GM21528 (cell line): Measurements from ENCODE around the gene IL4R.
"Not testable (repeated sequence)": the region's sequence is repeated elsewhere in the genome, so short reads cannot be mapped to it uniquely, and the experiment has no call there.

Source experiments
- ATAC-seq: cut with Tn5 transposase; IDR thresholded peaks from one replicate; pipeline ENCODE4 v1.9.1; 2021; ENCODE audit warnings: mild to moderate bottlenecking, moderate library complexity; ENCODE audit not compliant: unreplicated experiment, low FRiP score

The IL4R gene

DNA sequence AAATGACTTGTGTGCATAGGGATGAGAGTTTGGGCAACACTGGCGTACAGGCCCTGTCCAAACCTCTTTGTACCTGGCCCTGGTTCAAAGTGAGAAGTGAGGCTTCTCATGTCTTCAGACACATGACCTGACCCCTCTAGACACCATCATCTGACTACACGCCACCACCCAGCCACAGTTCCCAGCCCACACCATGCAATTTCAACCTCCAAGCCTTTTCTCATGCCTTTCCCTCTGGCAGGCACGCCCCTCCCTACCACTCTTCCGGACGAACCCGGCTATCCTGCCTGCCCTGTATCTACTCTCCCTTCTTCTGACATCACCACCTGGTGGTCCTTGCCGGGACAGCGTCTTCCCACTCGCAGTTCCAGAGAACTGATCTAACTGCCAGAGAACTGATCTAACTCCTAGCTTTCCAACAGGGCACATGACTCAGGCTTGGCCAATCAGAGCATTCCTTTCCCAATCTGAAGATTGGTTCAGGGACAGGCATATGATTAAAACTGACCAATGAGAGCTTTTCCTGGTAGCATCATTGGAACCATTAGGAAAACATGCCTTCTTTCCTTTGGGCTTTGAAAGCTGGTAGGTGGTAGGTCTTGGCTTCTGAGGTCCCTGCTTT, 61.1 kb downstream of the IL4R start:
- ATAC-seq: peak; percentile 45

DNA sequence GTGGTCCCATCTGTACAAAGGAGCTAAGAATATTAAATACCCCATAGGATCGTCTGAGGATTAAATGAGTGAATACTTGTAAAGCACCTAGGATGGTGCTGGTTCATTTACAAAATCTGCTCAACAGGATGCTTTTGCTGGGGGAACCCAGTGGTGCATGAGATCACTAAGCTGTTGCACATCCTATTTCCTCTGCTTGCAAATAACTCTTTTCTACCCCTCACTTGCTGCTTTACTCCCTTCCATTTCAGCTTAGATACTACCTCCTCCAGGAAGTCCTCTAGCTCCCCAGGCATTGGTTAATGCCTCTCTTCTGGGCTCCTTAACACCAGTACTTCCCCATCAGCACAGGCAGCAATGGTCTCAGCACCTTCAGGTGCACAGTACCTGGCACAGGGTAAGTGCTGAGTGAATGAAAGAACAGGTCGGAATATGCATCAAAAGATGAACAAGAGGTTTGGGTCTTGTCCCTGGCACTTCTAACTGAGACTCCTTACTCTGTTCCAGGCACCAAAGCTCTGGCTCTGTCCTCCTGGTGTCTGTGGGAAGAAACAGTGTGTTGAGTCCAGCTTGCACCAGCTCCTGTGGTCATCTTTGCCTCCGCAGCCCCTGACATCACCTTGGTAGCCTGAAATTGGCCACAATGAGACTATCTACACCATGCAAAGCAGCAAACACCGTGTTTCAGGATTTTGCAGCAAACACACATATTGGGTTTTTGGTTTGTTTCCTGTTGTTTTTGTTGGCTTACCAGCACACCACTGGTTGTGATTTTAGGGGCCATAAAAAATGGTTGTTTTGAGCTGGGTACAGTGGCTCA, 64.1 kb downstream of the IL4R start:
- no peak for ATAC-seq

DNA sequence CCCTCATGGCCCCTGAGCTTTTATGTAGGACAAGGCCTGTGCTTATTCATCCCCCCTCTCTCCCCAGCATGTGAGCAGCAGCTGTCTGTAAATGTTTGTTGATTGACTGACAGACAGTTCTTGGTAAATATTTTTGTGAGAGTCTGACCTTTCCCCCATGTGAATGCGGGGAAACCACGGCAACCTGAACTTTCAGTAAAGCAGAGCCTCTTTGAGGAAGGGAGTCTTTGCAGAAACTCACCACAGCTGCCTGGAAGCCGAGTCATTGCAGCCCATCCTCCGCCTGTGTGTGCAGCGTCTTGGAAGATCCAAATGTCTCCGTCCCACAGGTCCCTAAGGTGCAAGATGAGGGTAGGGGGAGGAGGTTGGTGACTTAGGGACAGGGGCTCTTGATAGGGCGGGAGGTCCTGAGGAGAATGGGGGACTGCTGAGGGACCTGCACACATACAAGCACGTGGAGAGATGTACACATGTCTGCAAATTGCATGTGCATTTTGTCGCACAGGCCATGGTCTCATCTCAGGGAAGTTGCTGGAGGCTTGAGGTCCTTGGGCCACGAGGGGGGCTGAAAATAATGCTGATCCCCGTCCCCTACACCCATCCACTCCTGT, 65.2 kb downstream of the IL4R start:
- ATAC-seq: no peak

GRCh38 chr16:27379919-27380318, 66.1 kb downstream of the IL4R start:
- ATAC-seq: no peak

DNA sequence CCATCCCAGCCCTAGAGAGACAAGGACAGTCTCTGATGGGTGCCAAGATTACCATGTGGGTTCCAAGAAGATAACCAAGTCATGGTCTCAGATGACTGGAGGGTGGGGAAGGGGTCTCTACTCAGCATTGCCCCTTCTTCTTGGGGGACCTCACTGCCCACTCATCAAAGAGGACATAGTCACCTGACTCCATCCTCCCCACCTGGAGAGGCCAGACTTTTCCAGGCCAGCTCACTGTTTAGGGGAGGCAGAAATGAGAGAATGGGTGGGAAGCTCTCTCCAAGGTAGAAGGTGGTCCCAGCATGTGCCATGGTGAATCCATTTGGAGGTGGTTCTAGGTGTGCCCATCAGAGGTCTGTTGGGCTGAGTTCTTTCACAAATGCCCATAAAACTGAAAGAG, 67.5 kb downstream of the IL4R start:
- ATAC-seq: no peak

DNA sequence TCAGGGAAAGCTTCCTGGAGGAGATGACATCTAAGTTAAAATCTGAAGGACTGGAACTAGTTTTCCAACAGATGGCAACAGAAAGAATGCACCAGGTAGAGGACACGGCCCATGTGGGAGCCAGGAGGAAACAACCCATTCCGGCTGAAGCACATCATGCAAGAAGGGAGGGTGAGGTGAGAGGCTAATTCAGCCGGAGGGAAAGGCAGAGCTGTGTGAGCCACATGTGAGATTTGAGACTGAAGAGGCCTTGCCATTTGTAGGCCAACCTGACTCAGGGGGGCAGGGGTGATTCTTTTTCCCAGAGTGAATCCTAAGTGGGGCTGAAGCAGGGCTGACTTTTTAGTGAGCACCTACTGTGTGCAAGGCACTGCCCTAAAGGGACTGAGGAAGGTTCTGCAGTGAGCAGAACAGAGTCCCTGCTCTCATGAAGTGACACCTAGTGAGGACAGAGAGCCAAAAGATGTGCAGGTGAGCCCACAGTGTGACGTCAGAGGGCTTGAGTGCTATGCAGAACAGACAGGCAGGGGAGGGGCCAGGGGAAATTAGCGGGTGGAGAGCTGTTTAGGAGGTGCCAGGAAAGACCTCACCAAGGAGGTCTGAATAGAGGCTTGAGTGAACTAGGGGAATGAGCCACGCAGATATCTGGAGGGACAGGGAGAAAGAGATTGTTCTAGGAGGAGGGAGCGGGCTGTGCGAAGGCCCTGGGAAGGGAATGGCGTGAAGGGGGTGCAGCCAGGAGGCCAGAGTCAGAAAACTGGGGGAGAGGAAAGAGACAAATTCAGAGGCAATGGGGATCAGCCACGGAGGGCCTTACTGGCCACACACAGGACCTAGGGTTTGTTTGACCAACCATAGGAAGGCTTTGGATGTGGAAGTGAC, 68.4 kb downstream of the IL4R start:
- ATAC-seq: no peak

- ATAC-seq: no peak
Measured at GRCh38 chr16:27383556-27384243, 69.9 kb downstream of the IL4R start.

GRCh38 chr16:27384425-27384824, 70.7 kb downstream of the IL4R start:
- ATAC-seq: no peak

DNA sequence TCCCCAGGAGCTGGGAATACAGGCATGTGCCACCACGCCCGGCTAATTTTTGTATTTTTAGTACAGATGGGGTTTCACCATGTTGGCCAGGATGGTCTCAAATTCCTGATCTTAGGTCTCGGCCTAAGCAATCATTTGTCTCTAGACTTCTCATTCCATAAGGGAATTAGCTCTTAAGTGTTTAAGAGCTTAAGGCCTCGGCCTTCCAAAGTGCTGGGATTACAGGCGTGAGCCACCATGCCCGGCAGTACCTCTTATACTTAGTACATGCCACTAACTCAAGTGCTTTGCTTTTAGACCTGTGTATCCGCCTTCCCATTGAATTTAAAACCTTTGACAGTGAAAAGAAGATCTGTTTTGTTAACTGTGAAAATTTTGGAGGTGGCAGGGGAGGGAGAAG, 71.6 kb downstream of the IL4R start:
- ATAC-seq: no peak

- ATAC-seq: no peak
Measured at GRCh38 chr16:27386674-27387073, 72.9 kb downstream of the IL4R start.

GRCh38 chr16:27387724-27388123, 74.0 kb downstream of the IL4R start:
- no peak for ATAC-seq

DNA sequence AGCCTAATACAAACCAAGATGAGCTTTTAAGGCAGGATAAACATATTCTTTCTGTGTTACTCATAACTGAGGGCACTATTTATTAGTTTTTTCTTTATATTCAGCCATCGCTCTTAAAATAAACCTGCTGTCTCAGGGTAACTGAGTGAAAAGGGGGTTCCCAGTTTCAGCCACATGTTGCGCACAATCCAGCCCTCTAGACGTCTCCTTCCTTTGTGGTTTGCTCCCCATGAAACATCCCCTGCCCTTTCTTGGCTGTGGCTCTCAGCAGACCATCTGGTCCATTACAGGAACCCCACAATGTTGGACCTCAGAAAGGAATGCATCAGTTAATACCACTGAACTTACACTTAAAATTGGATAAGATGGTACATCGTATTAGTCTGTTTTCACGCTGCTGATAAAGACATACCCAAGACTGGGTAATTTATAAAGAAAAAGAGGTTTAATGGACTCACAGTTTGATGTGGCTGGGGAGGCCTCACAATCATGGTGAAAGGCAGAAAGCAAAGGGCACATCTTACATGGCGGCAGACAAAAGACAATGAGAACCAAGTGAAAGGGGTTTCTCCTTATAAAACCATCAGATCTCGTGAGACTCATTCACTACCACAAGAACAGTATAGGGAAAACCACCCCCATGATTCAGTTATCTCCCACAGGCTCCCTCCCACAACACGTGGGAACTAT, 75.6 kb downstream of the IL4R start:
- ATAC-seq: no peak

DNA sequence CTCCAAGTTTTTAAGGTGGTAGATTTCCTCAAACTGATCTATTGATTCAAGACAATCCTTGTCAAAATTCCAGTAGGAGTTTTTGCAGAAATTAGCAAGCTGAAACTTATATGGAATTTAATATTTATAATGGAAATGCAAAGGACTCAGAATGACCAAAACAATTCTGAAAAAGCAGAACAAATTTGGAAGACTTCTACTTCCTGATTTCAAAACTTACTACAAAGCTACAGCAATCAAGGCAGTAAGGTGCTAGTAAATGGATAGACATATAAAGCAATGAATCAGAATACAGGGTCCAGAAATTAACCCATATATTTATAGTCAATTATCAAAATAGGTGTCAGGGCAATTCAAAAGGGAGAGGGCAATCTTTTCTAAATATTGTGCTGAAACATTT, 76.4 kb downstream of the IL4R start:
- ATAC-seq: no peak

DNA sequence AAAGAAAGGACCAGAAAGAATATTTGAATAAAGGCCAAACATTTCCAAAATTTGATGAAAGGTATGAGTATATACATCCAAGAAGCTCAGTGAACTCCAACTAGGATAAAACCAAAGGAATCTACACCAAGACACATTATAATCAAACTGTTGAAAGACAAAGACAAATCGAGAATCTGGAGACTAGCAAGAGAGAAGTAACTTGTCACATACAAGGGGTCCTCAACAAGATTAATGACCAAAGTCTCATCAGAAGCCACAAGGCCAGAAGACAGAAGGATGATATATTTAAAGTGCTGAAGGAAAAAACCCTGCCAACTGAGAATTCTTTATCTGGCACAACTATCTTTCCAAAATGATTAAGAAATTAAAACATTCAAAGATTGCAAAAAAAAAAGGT, 78.9 kb downstream of the IL4R start:
- ATAC-seq: no peak

GRCh38 chr16:27394516-27394915, 80.7 kb downstream of the IL4R start:
- no peak for ATAC-seq

- not testable (repeated sequence) for ATAC-seq
Measured at GRCh38 chr16:27398341-27398893, 84.6 kb downstream of the IL4R start.

GRCh38 chr16:27398894-27399853, 85.4 kb downstream of the IL4R start:
- peak; percentile 34 for ATAC-seq

DNA sequence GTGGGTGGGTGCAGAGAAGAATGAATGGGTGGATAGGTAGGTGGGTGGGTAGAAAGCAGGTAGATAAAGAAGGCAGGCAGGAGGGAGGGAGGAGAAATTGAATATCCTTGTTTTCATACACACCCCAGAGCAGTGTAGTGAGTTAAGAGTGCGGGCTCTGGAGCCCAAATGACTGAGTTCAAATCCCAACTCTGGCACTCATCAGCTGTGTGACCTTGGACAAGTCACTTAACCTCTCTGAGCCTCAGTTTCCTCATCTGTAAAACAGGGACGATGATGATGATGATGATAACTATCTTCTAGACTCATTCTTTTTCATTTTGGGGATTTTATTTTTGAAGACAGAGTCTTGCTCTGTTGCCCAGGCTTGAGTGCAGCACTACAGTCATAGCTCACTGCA, 86.2 kb downstream of the IL4R start:
- no peak for ATAC-seq
